Measurements from ENCODE around the gene FGF7. TPM values are rescaled to one million over a fixed set of nuclear protein-coding genes. Genes with fewer than 3 reads are reported as not detected.

Gene FGF7
- total RNA-seq, 1 experiment from 2014 or later: not detected

DNA sequence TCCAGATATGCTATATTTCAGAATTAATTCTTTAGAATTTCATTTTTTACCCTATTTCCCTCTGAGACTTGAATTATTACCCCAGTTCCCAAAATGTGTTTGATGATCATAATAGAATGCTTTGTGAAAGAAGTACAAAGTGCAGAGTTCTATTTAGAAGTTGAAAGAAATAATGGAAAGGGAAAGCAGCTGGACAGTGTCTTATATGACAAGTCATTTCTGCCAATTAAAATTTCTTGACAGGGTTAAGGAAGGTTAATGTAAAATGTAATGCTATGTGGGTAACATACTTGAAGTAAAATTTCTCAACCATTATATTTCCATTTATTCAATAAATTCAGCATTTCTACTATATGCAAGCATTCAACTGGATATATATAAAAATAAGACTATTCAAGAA is 33.1 kb downstream of the FGF7 start:
- Histone ChIP-seq H2BK20ac (ENCODE audit: low read depth, low read length, poor library complexity, severe bottlenecking) (no peak overlapping the region), H2BK120ac (ENCODE audit: low read depth, low read length, poor library complexity, severe bottlenecking) (no peak overlapping the region), H3K23ac (ENCODE audit: insufficient read length, low read depth, low read length) (no peak overlapping the region), H4K8ac (replicated peaks; ENCODE audit: insufficient read length, low read depth, low read length) (no peak overlapping the region), H3K79me2 (ENCODE audit: insufficient read depth, low read length) (no peaks in the 10 kb centered on the region), H4K5ac (ENCODE audit: insufficient read length, low read depth, low read length) (no peak overlapping the region), H3K9me3 (ENCODE audit: control insufficient read depth, low read depth, low read length) (no peaks in the 10 kb centered on the region), H3K4ac (ENCODE audit: low read depth, low read length) (no peak overlapping the region), H3K9ac (ENCODE audit: extremely low read depth, insufficient read length, low read length) (no peak overlapping the region), H3K4me2 (ENCODE audit: insufficient read depth, insufficient read length, low read length) (no peak overlapping the region), H4K91ac (ENCODE audit: insufficient read length, low read depth, low read length) (no peak overlapping the region), H3K14ac (ENCODE audit: insufficient read depth, low read length) (no peak overlapping the region), H3K4me1 (ENCODE audit: insufficient read depth, low read length) (no peaks in the 10 kb centered on the region), H3K27ac (ENCODE audit: insufficient read length, low read depth, low read length) (no peak overlapping the region), H2BK12ac (ENCODE audit: insufficient read length, low read depth, low read length) (no peak overlapping the region), H2AK5ac (ENCODE audit: insufficient read length, low read length) (no peak overlapping the region), H3K79me1 (ENCODE audit: insufficient read depth, low read depth, low read length, poor library complexity, severe bottlenecking) (no peaks in the 10 kb centered on the region), H3K27me3 (ENCODE audit: insufficient read depth, low read length) (no peaks in the 10 kb centered on the region), H2BK15ac (ENCODE audit: low read depth, low read length) (no peak overlapping the region), H2AFZ (ENCODE audit: low read length) (no peak overlapping the region), H3K18ac (ENCODE audit: insufficient read length, low read depth, low read length) (no peak overlapping the region), H3K23me2 (ENCODE audit: insufficient read length, low read depth, low read length, poor library complexity, severe bottlenecking) (no peaks in the 10 kb centered on the region), H3K56ac (ENCODE audit: insufficient read length, low read depth, low read length) (no peak overlapping the region), H4K20me1 (ENCODE audit: control insufficient read depth, insufficient read depth, insufficient read length) (no peaks in the 10 kb centered on the region), H3T11ph (ENCODE audit: low read length) (no peak overlapping the region), H2BK5ac (ENCODE audit: insufficient read length, low read length) (no peak overlapping the region)
- no peak overlapping the region for H3K4me3 Mint-ChIP-seq
- no peaks in the 10 kb centered on the region for H3K9me3 Mint-ChIP-seq
- H3K36me3 Mint-ChIP-seq (ENCODE audit: insufficient read depth in 1 of 3, low read depth in 3 of 3): no peaks in the 10 kb centered on the region
- H3K4me1 Mint-ChIP-seq: no peaks in the 10 kb centered on the region
- TF ChIP-seq, protein P1, sequence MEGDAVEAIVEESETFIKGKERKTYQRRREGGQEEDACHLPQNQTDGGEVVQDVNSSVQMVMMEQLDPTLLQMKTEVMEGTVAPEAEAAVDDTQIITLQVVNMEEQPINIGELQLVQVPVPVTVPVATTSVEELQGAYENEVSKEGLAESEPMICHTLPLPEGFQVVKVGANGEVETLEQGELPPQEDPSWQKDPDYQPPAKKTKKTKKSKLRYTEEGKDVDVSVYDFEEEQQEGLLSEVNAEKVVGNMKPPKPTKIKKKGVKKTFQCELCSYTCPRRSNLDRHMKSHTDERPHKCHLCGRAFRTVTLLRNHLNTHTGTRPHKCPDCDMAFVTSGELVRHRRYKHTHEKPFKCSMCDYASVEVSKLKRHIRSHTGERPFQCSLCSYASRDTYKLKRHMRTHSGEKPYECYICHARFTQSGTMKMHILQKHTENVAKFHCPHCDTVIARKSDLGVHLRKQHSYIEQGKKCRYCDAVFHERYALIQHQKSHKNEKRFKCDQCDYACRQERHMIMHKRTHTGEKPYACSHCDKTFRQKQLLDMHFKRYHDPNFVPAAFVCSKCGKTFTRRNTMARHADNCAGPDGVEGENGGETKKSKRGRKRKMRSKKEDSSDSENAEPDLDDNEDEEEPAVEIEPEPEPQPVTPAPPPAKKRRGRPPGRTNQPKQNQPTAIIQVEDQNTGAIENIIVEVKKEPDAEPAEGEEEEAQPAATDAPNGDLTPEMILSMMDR (conservative IDR thresholded peaks at IDR 0.05): no peak
- no peak for DNase-seq
- no peaks in the 10 kb centered on the region for H3K27me3 Mint-ChIP-seq (ENCODE audit: low read depth)
- H3K27ac Mint-ChIP-seq: no peak overlapping the region
